SK-N-SH treated with all-trans-retinoic acid at 6 μM for 48 hours (cell line): ENCODE data around the gene ACLY.

Experiments
- ATAC-seq: fragments of 200-7000 bp; cut with Tn5 transposase; 3 replicates; pipeline ENCODE4 v1.9.1; 2020; ENCODE audit warnings: mild to moderate bottlenecking, moderate library complexity
- ARNTL ChIP-seq: fragments of 450-650 bp; formaldehyde crosslinking; IDR thresholded peaks from 2 replicates; pipeline ENCODE4 v1.5.0; 2020; ENCODE audit warnings: low read depth, mild to moderate bottlenecking, moderate library complexity, borderline replicate concordance
- CREB5 ChIP-seq: fragments of 250-450 bp; sonication (Bioruptor Pico); IDR thresholded peaks from 2 replicates; pipeline ENCODE4 v1.5.1; 2020; ENCODE audit warnings: low read depth, mild to moderate bottlenecking, moderate library complexity
- CSDC2 ChIP-seq: fragments of 250-450 bp; sonication (Bioruptor Pico); IDR thresholded peaks from 2 replicates; pipeline ENCODE4 v1.5.0; 2020; ENCODE audit warnings: mild to moderate bottlenecking, moderate library complexity
- ISL1 ChIP-seq: fragments of 250-450 bp; sonication (Bioruptor Pico); IDR thresholded peaks from 2 replicates; pipeline ENCODE4 v2.1.2; 2022; ENCODE audit warnings: mild to moderate bottlenecking, moderate library complexity
- OSR1 ChIP-seq: fragments of 250-450 bp; sonication (Bioruptor Pico); IDR thresholded peaks from 2 replicates; pipeline ENCODE4 v1.8.0; 2022; ENCODE audit warnings: moderate library complexity, mild to moderate bottlenecking, inconsistent platforms
- PATZ1 ChIP-seq: fragments of 250-450 bp; sonication (Bioruptor Pico); IDR thresholded peaks from 2 replicates; pipeline ENCODE4 v1.8.0; 2020; ENCODE audit warnings: mild to moderate bottlenecking, moderate library complexity, borderline replicate concordance
- TCF4 ChIP-seq: fragments of 250-450 bp; sonication (Bioruptor Pico); IDR thresholded peaks from 2 replicates; pipeline ENCODE4 v1.8.0; 2021; ENCODE audit warnings: mild to moderate bottlenecking, moderate library complexity, borderline replicate concordance
- TOX ChIP-seq: fragments of 250-450 bp; sonication (Bioruptor Pico); IDR thresholded peaks from 2 replicates; pipeline ENCODE4 v1.8.0; 2021; ENCODE audit warnings: mild to moderate bottlenecking, moderate library complexity, borderline replicate concordance
- TSHZ2 ChIP-seq: fragments of 250-450 bp; sonication (Bioruptor Pico); IDR thresholded peaks from 2 replicates; pipeline ENCODE4 v1.5.0; 2020; ENCODE audit warnings: mild to moderate bottlenecking, moderate library complexity
- ZFP3 ChIP-seq: fragments of 250-450 bp; sonication (Bioruptor Pico); IDR thresholded peaks from 2 replicates; pipeline ENCODE4 v1.5.0; 2020; ENCODE audit warnings: mild to moderate bottlenecking, moderate library complexity
- ZFP30 ChIP-seq: fragments of 450-650 bp; formaldehyde crosslinking; IDR thresholded peaks from 2 replicates; pipeline ENCODE4 v1.5.0; 2022; ENCODE audit warnings: mild to moderate bottlenecking, moderate library complexity
- ZNF565 ChIP-seq: fragments of 450-650 bp; formaldehyde crosslinking; conservative IDR thresholded peaks from 2 replicates; pipeline ENCODE4 v1.5.0; 2020; ENCODE audit warnings: low read depth, mild to moderate bottlenecking, moderate library complexity
- ZNF70 ChIP-seq: fragments of 450-650 bp; formaldehyde crosslinking; IDR thresholded peaks from 2 replicates; pipeline ENCODE4 v1.5.0; 2020; ENCODE audit warnings: mild to moderate bottlenecking, moderate library complexity
- ZNF8 ChIP-seq: fragments of 450-650 bp; formaldehyde crosslinking; IDR thresholded peaks from 2 replicates; pipeline ENCODE4 v1.5.0; 2020; ENCODE audit warnings: mild to moderate bottlenecking, moderate library complexity
- TF ChIP-seq, protein P1 (sequence below): fragments of 250-450 bp; sonication (Bioruptor Pico); IDR thresholded peaks from 2 replicates; pipeline ENCODE4 v1.8.0; 2021; ENCODE audit warnings: low read depth, mild to moderate bottlenecking, moderate library complexity, borderline replicate concordance

The ACLY gene

DNA sequence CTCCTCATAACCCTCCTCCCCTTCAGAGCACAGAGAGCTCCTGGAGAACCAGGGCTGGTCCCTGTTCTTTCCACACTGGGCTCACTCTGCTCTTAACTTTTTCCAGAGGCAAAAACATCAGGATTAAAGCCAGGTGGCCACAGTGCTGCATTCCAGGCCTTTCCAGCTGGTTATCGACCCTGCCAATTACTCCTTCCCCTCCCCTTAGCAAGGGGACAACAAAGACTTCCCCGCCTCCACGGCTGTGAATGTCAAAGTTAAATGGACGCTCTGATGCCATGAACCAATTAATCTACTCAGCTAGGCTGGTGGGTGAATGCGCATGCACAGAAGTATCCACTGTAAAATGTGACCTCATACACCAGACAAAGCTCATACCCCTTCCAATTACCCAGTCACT is 23.1 kb downstream of the ACLY start:
- TF ChIP-seq TSHZ2 (peak; percentile 64; the same call in 1 of the 2 replicates), CSDC2 (CRISPR knock-in tag) (0 out of 2 replicates have a peak, but pooled peaks have one; percentile 23), ZFP3 (CRISPR knock-in tag) (no peak), TCF4 (0 out of 2 replicates have a peak, but pooled peaks have one; percentile 13)
- peak; percentile 34 for ATAC-seq

DNA sequence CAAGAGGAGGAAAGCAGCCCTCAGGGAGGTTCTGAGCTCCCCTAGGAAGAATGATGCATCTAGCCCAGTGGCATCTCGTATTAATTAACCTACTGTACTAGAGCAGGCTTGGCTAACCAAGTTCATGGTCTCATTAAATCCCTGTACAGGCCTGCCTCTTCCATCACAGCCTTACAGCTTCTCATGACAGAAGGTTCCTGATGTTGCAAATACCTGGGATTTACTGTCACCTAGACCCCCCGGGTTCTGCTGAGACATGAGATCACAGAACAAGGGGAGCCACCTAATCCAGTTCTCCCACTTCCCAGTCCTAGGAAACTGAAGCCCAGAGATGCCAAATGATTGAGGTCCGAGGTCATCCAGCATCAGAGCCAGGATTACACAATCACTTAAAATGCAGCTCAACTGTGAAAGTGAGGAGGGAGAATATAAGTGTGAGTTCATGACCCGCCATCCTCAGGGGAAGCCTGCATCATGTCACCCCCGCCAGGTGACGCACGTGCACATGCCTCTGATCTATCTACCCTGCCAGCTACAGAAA is 23.9 kb downstream of the ACLY start:
- peak; percentile 89 for ATAC-seq
- TF ChIP-seq ARNTL (CRISPR knock-in tag) = no peak
- peak; percentile 76 for TF ChIP-seq TCF4
- TF ChIP-seq CSDC2 (CRISPR knock-in tag) = peak; percentile 32; the same call in 1 of the 2 replicates
- TF ChIP-seq TSHZ2 = peak; percentile 31; the same call in 1 of the 2 replicates

GRCh38 chr17:41893384-41893783 is 25.4 kb downstream of the ACLY start:
- TF ChIP-seq ZNF70 (CRISPR knock-in tag) (no peak), ISL1 (CRISPR knock-in tag) (no peak), ARNTL (CRISPR knock-in tag) (no peak), PATZ1 (no peak)
- TF ChIP-seq, protein P1, sequence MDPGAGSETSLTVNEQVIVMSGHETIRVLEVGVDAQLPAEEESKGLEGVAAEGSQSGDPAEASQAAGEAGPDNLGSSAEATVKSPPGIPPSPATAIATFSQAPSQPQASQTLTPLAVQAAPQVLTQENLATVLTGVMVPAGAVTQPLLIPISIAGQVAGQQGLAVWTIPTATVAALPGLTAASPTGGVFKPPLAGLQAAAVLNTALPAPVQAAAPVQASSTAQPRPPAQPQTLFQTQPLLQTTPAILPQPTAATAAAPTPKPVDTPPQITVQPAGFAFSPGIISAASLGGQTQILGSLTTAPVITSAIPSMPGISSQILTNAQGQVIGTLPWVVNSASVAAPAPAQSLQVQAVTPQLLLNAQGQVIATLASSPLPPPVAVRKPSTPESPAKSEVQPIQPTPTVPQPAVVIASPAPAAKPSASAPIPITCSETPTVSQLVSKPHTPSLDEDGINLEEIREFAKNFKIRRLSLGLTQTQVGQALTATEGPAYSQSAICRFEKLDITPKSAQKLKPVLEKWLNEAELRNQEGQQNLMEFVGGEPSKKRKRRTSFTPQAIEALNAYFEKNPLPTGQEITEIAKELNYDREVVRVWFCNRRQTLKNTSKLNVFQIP (CRISPR knock-in tag) = no peak
- no peak for ATAC-seq

DNA sequence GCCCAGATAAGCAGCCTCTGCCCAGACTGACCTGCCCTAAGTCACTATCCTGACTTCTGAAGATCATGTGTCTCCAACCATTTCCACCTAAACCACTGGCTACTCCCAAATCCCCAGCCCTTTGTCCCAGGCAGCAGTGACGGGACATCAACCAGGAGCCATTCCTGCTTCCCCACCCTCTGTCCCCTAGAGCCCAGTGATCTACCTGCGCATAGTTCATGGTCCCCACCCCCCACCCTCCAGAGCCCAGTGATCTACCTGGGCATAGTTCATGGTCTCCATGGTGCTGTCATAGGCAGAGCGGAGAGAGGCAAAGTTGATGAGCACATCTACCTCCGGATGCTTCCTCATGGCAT is 26.8 kb downstream of the ACLY start:
- no peak for ATAC-seq
- no peak for TF ChIP-seq OSR1

GRCh38 chr17:41891135-41892020 is 27.4 kb downstream of the ACLY start:
- ATAC-seq = no peak
- TF ChIP-seq ISL1 (CRISPR knock-in tag) (no peak), TSHZ2 (no peak), CSDC2 (CRISPR knock-in tag) (no peak), ZNF565 (CRISPR knock-in tag) (no peak), PATZ1 (no peak), TOX (CRISPR knock-in tag) (no peak), ZFP30 (CRISPR knock-in tag) (no peak), CREB5 (CRISPR knock-in tag) (no peak), ARNTL (CRISPR knock-in tag) (no peak), ZNF8 (CRISPR knock-in tag) (no peak)
